AG09319 (cell line): ENCODE results near the gene MASP1.

ENCODE experiments used
- DNase-seq: peaks from one replicate; pipeline ENCODE4 v3.0.0-alpha.2; 2010; ENCODE audit warnings: low read depth; ENCODE audit errors: extremely low read depth
- TF ChIP-seq, protein P1 (sequence below): IDR thresholded peaks from 2 replicates; pipeline ENCODE4 v1.5.1; 2011; ENCODE audit warnings: low read depth, mild to moderate bottlenecking, inconsistent platforms, low read length, moderate library complexity

Gene MASP1

DNA sequence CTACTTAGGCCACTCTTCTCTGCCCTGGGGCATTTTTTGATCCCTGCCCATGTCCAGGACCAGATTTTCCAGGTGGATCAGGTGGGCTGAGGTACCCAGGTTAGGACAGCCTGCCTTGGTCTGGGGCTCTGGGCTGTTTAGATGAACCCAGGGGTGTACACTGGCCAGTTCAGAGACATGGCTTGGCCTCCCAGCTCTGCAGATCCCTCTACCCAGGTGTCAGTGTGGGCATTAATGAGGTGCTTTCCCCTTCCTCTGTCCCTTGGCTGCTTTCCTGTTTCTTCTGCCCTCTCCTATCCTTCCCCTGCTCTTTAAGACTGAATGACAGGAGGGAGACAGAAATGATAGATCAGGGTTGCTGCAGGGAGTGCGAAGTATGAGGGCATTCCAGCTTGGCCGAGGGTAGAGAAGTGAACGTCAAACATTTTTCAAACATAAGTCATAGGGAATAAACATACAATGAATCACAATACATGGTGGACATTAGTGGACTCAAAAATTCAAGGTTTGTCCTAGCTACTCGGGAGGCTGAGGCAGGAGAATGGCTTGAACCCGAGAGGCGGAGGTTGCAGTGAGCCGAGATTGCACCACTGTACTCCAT is 63.8 kb downstream of the MASP1 start:
- DNase-seq: no peak
- TF ChIP-seq, protein P1, sequence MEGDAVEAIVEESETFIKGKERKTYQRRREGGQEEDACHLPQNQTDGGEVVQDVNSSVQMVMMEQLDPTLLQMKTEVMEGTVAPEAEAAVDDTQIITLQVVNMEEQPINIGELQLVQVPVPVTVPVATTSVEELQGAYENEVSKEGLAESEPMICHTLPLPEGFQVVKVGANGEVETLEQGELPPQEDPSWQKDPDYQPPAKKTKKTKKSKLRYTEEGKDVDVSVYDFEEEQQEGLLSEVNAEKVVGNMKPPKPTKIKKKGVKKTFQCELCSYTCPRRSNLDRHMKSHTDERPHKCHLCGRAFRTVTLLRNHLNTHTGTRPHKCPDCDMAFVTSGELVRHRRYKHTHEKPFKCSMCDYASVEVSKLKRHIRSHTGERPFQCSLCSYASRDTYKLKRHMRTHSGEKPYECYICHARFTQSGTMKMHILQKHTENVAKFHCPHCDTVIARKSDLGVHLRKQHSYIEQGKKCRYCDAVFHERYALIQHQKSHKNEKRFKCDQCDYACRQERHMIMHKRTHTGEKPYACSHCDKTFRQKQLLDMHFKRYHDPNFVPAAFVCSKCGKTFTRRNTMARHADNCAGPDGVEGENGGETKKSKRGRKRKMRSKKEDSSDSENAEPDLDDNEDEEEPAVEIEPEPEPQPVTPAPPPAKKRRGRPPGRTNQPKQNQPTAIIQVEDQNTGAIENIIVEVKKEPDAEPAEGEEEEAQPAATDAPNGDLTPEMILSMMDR: no peak

DNA sequence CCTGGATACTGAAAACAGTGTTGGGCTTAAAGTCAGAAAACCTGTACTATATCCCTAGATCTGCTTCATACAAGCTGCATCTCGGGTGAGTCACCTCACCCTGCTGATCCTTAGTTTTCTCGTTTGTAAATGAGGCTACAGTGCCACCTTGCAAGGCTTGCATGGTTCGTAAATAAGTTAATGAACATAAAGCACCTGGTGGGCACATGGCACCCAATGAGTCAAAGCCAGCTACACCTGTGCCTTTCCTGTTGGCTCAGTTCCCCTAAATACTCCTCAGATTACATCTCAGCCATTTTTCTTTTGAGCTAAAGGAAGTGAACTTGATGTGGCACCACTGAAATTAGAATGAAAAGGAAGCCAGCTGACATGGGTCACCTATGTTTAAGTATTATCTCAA is 67.7 kb downstream of the MASP1 start:
- TF ChIP-seq, protein P1: no peak
- DNase-seq: no peak

DNA sequence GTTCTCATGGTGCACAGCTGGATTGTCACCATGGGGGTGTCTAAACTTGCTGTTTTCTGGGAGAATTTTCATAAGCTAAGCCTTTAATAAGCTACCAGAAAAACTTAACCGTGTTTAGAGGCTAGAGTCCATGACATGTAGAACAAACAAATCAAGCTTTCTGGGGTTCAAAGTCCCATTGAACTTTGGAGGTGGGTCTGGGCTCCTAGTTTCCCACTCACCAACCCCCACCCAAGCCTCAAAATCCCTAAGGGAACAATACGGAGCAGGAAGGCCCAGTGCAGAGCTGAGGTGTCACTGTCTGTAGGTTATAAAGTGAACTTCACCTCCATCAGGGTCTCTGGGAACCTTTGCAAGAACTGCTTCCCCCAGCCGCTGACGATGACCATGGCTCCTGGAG is 68.7 kb downstream of the MASP1 start:
- TF ChIP-seq, protein P1: no peak
- no peak for DNase-seq

DNA sequence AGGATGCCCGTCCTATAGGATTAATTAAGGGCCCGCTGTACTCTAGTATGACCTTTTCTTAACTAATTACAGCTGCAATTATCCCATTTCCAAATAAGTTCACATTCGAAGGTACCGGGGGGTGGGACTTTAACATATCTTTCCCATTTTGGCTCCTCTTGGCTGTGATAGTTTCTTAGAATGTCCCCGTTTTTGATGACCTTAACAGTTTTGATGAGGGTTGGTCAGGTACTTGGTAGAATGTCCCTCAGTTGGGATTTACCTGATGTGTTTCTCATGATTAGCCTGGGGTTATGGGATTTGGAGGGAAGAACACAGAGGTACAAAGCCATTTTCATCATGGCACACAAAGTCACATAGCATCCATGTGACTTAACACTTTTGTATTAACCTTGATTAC is 76.1 kb downstream of the MASP1 start:
- TF ChIP-seq, protein P1: no peak
- no peak for DNase-seq

DNA sequence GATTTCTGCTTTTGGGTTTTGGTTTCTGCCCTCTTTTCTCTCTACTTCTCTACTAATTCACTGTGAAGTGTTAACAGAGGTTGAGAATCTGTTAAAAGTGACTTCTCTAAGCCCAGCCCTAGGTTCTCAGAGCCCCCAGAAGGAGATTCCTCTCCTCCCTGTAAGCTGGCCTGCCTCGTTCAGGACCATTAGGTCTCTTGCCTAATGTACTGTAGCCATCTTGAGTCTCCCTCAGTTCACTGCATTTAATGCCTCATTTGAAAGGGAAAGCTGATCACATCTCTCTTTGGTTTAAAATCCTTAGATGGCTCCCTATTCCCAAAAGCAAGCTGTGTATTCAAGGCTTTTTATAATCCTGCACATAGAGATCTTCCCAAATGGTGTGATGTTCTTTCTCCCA is 77.9 kb downstream of the MASP1 start:
- TF ChIP-seq, protein P1: no peak
- no peak for DNase-seq

DNA sequence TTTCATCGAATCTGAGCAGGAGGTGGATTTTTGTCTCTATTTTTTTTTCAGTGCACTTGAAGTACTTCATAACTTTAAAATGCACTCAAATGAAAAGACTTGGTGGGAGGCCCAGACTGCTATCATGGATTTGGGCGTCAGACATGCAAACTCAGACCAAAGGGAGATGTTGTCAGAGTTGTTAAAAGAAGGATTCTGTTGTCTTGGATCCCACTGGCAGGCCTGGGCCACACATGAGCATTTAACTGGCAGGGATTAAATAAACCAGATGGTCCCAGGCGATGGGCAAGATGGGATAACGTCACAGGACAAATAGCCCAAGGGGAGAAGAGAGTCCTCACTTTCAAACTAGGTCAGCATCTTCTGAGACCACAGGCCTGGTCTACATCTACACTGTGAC is 78.8 kb downstream of the MASP1 start:
- TF ChIP-seq, protein P1: no peak
- DNase-seq: no peak

DNA sequence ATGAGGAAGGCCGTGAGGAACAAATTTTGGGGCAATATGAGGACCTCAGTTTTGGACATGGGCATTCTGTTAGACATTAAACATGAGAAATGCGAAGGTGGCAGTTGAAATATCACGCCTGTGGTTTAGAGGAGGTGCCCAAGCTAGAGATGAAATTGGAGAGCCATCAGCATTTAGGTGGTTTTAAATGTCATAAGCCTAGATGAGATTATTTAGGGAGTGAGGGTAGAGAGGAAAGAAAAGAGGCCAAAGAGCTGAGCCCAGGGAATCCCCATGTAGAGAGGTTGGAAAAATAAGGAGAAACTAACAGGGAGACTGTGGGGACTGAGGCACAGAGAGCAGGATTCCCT is 79.4 kb downstream of the MASP1 start:
- TF ChIP-seq, protein P1: no peak
- DNase-seq: no peak
